Activated CD4-positive, alpha-beta memory T cell treated with anti-CD3 and anti-CD28 coated beads, Interleukin-2, amount 10 ng/mL, durations not matched to agents 7 days and 5 days (primary cell): Measurements from ENCODE around the gene SH2D1B. TPM values are rescaled to one million over a fixed set of nuclear protein-coding genes. Genes with fewer than 3 reads are reported as not detected.

Experiments
- CTCF ChIA-PET: fragments of 350-600 bp; sonication (Branson Sonifier 250); formaldehyde crosslinking; loops from one replicate; lab custom pipeline; 2021; ENCODE audit warnings: antibody characterized with exemption, inconsistent platforms; lab: Charles Lee
- POLR2A ChIA-PET: fragments of 350-600 bp; sonication (Branson Sonifier 250); formaldehyde crosslinking; loops from one replicate; lab custom pipeline; 2021; ENCODE audit warnings: antibody characterized with exemption; lab: Charles Lee
- DNase-seq: peaks from one replicate; pipeline ENCODE4 v3.0.0-alpha.2; 2020
- H3K27ac Mint-ChIP-seq: one replicate; pipeline ENCODE4 v1.8.0; 2021; ENCODE audit warnings: mild to moderate bottlenecking, mixed read lengths
- H3K27me3 Mint-ChIP-seq: one replicate; pipeline ENCODE4 v1.8.0; 2021; ENCODE audit warnings: mixed read lengths
- H3K36me3 Mint-ChIP-seq: one replicate; pipeline ENCODE4 v1.8.0; 2021; ENCODE audit warnings: low read depth, mixed read lengths
- H3K4me1 Mint-ChIP-seq: one replicate; pipeline ENCODE4 v1.8.0; 2021; ENCODE audit warnings: mixed read lengths
- H3K4me3 Mint-ChIP-seq: one replicate; pipeline ENCODE4 v1.8.0; 2021; ENCODE audit warnings: mild to moderate bottlenecking, mixed read lengths
- H3K9me3 Mint-ChIP-seq: one replicate; pipeline ENCODE4 v1.8.0; 2021; ENCODE audit warnings: mixed read lengths
- total RNA-seq, 2 experiments: library from RNA; stranded (reverse); gene quantifications; one replicate each; pipeline ENCODE4 v1.2.3, GENCODE V29; 2021

Gene SH2D1B
- total RNA-seq, 2 experiments from 2014 or later = not detected

- no peak overlapping the region for H3K4me3 Mint-ChIP-seq
- no peak for DNase-seq
- no peaks in the 10 kb centered on the region for H3K36me3 Mint-ChIP-seq
- POLR2A ChIA-PET = no interaction called here
- CTCF ChIA-PET = no interaction called here
- H3K27ac Mint-ChIP-seq = no peak overlapping the region
- H3K4me1 Mint-ChIP-seq = no peaks in the 10 kb centered on the region
- H3K27me3 Mint-ChIP-seq = no peaks in the 10 kb centered on the region
- no peaks in the 10 kb centered on the region for H3K9me3 Mint-ChIP-seq
These were observed 40.3 kb downstream of the SH2D1B start for GRCh38 chr1:162371611-162372010.

- CTCF ChIA-PET = no interaction called here
- DNase-seq = no peak
- Mint-ChIP-seq H3K36me3 (no peaks in the 10 kb centered on the region), H3K27ac (no peak overlapping the region), H3K9me3 (no peaks in the 10 kb centered on the region), H3K27me3 (no peaks in the 10 kb centered on the region), H3K4me1 (no peaks in the 10 kb centered on the region), H3K4me3 (no peak overlapping the region)
- POLR2A ChIA-PET = no interaction called here
These were observed 41.2 kb downstream of the SH2D1B start for GRCh38 chr1:162370721-162371120.

GRCh38 chr1:162370161-162370560 lies 41.8 kb downstream of the SH2D1B start:
- Mint-ChIP-seq H3K9me3 (no peaks in the 10 kb centered on the region), H3K4me3 (no peak overlapping the region), H3K36me3 (no peaks in the 10 kb centered on the region), H3K27me3 (no peaks in the 10 kb centered on the region), H3K27ac (no peak overlapping the region), H3K4me1 (no peaks in the 10 kb centered on the region)
- ChIA-PET POLR2A (no interaction called here), CTCF (no interaction called here)
- no peak for DNase-seq

GRCh38 chr1:162369571-162369970 lies 42.4 kb downstream of the SH2D1B start:
- DNase-seq = no peak
- Mint-ChIP-seq H3K27me3 (peaks cover 1% of the 10 kb centered on the region), H3K27ac (no peak overlapping the region), H3K36me3 (no peaks in the 10 kb centered on the region), H3K4me3 (no peak overlapping the region), H3K4me1 (no peaks in the 10 kb centered on the region), H3K9me3 (no peaks in the 10 kb centered on the region)
- POLR2A ChIA-PET = no interaction called here
- CTCF ChIA-PET = no interaction called here

- POLR2A ChIA-PET = no interaction called here
- H3K4me3 Mint-ChIP-seq = no peak overlapping the region
- DNase-seq = no peak
- H3K4me1 Mint-ChIP-seq = no peaks in the 10 kb centered on the region
- peaks cover 1% of the 10 kb centered on the region for H3K27me3 Mint-ChIP-seq
- no peaks in the 10 kb centered on the region for H3K36me3 Mint-ChIP-seq
- CTCF ChIA-PET = no interaction called here
- no peak overlapping the region for H3K27ac Mint-ChIP-seq
- H3K9me3 Mint-ChIP-seq = no peaks in the 10 kb centered on the region
These were observed 43.5 kb downstream of the SH2D1B start for GRCh38 chr1:162368451-162368850.

GRCh38 chr1:162367772-162368171 lies 44.2 kb downstream of the SH2D1B start:
- CTCF ChIA-PET = no interaction called here
- no peak for DNase-seq
- no peak overlapping the region for H3K27ac Mint-ChIP-seq

GRCh38 chr1:162367073-162367472 lies 44.9 kb downstream of the SH2D1B start:
- peak overlapping the region; percentile 45 for H3K4me3 Mint-ChIP-seq

More at GRCh38 chr1:162367772-162368171, 44.2 kb downstream of the SH2D1B start:
- no peak overlapping the region for H3K4me3 Mint-ChIP-seq
- no peaks in the 10 kb centered on the region for H3K4me1 Mint-ChIP-seq
- no peaks in the 10 kb centered on the region for H3K9me3 Mint-ChIP-seq
- POLR2A ChIA-PET = no interaction called here
- H3K27me3 Mint-ChIP-seq = peaks cover 1% of the 10 kb centered on the region
- H3K36me3 Mint-ChIP-seq = no peaks in the 10 kb centered on the region

GRCh38 chr1:162366671-162367070 lies 45.3 kb downstream of the SH2D1B start:
- H3K36me3 Mint-ChIP-seq = no peaks in the 10 kb centered on the region
- H3K27ac Mint-ChIP-seq = no peak overlapping the region
- CTCF ChIA-PET = no interaction called here
- H3K4me3 Mint-ChIP-seq = peak overlapping the region; percentile 45
- H3K27me3 Mint-ChIP-seq = peaks cover 1% of the 10 kb centered on the region
- H3K9me3 Mint-ChIP-seq = no peaks in the 10 kb centered on the region
- DNase-seq = no peak
- no peaks in the 10 kb centered on the region for H3K4me1 Mint-ChIP-seq
- POLR2A ChIA-PET = no interaction called here

More at GRCh38 chr1:162367073-162367472, 44.9 kb downstream of the SH2D1B start:
- POLR2A ChIA-PET = no interaction called here
- H3K4me1 Mint-ChIP-seq = no peaks in the 10 kb centered on the region
- DNase-seq = no peak
- CTCF ChIA-PET = no interaction called here
- H3K27me3 Mint-ChIP-seq = peaks cover 1% of the 10 kb centered on the region
- no peak overlapping the region for H3K27ac Mint-ChIP-seq
- H3K36me3 Mint-ChIP-seq = no peaks in the 10 kb centered on the region
- no peaks in the 10 kb centered on the region for H3K9me3 Mint-ChIP-seq

GRCh38 chr1:162366149-162366548 lies 45.8 kb downstream of the SH2D1B start:
- H3K4me3 Mint-ChIP-seq = no peak overlapping the region
- H3K4me1 Mint-ChIP-seq = no peaks in the 10 kb centered on the region
- H3K27me3 Mint-ChIP-seq = peaks cover 1% of the 10 kb centered on the region
- no peak overlapping the region for H3K27ac Mint-ChIP-seq
- DNase-seq = no peak
- ChIA-PET CTCF (no interaction called here), POLR2A (no interaction called here)
- no peaks in the 10 kb centered on the region for H3K36me3 Mint-ChIP-seq
- H3K9me3 Mint-ChIP-seq = no peaks in the 10 kb centered on the region

GRCh38 chr1:162365284-162366020 lies 46.5 kb downstream of the SH2D1B start:
- Mint-ChIP-seq H3K27ac (no peak overlapping the region), H3K4me3 (no peak overlapping the region), H3K4me1 (no peaks in the 10 kb centered on the region), H3K27me3 (peaks cover 1% of the 10 kb centered on the region), H3K9me3 (no peaks in the 10 kb centered on the region), H3K36me3 (no peaks in the 10 kb centered on the region)
- POLR2A ChIA-PET = no interaction called here
- CTCF ChIA-PET = no interaction called here
- DNase-seq = no peak

- no peak for DNase-seq
- H3K4me3 Mint-ChIP-seq = no peak overlapping the region
- no peaks in the 10 kb centered on the region for H3K36me3 Mint-ChIP-seq
- peaks cover 1% of the 10 kb centered on the region for H3K27me3 Mint-ChIP-seq
- CTCF ChIA-PET = no interaction called here
- POLR2A ChIA-PET = no interaction called here
- H3K27ac Mint-ChIP-seq = no peak overlapping the region
- no peaks in the 10 kb centered on the region for H3K4me1 Mint-ChIP-seq
- H3K9me3 Mint-ChIP-seq = no peaks in the 10 kb centered on the region
These were observed 47.4 kb downstream of the SH2D1B start for GRCh38 chr1:162364498-162364897.

GRCh38 chr1:162363823-162364222 lies 48.1 kb downstream of the SH2D1B start:
- ChIA-PET POLR2A (no interaction called here), CTCF (no interaction called here)
- DNase-seq = no peak
- Mint-ChIP-seq H3K27ac (no peak overlapping the region), H3K9me3 (no peaks in the 10 kb centered on the region), H3K36me3 (no peaks in the 10 kb centered on the region), H3K4me3 (no peak overlapping the region), H3K4me1 (no peaks in the 10 kb centered on the region), H3K27me3 (peaks cover 1% of the 10 kb centered on the region)

GRCh38 chr1:162361349-162361748 lies 50.6 kb downstream of the SH2D1B start:
- CTCF ChIA-PET = no interaction called here
- POLR2A ChIA-PET = no interaction called here
- Mint-ChIP-seq H3K27me3 (peaks cover 1% of the 10 kb centered on the region), H3K4me1 (no peaks in the 10 kb centered on the region), H3K27ac (no peak overlapping the region), H3K36me3 (no peaks in the 10 kb centered on the region), H3K9me3 (no peaks in the 10 kb centered on the region), H3K4me3 (no peak overlapping the region)
- DNase-seq = no peak

- peaks cover 1% of the 10 kb centered on the region for H3K27me3 Mint-ChIP-seq
- H3K4me1 Mint-ChIP-seq = no peaks in the 10 kb centered on the region
- POLR2A ChIA-PET = no interaction called here
- no peaks in the 10 kb centered on the region for H3K36me3 Mint-ChIP-seq
- DNase-seq = no peak
- no peak overlapping the region for H3K4me3 Mint-ChIP-seq
- H3K27ac Mint-ChIP-seq = no peak overlapping the region
- no peaks in the 10 kb centered on the region for H3K9me3 Mint-ChIP-seq
- CTCF ChIA-PET = no interaction called here
These were observed 51.1 kb downstream of the SH2D1B start for GRCh38 chr1:162360874-162361260.
